ENCODE results near the gene SNCAIP.

DNA sequence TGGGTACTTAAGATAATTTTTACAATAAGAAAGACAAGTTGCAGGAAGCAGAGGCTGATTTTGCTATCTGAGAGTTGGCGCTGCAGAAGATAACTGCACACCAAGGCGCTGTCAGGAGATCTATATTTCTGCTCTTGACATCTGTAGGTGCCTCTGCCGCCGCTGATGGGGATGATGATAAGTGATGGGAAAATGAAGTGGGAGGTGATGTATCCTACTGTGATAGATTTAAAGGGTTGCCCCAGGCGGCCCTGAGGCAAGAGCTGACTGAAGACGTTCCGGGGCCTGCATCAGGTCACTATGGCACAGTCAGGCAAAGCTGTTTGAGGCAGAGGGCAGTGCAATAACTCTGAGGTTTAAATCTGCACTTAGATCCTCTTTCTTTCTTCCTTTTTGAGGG lies 78.1 kb downstream of the SNCAIP start:
- TF ChIP-seq, protein P1, sequence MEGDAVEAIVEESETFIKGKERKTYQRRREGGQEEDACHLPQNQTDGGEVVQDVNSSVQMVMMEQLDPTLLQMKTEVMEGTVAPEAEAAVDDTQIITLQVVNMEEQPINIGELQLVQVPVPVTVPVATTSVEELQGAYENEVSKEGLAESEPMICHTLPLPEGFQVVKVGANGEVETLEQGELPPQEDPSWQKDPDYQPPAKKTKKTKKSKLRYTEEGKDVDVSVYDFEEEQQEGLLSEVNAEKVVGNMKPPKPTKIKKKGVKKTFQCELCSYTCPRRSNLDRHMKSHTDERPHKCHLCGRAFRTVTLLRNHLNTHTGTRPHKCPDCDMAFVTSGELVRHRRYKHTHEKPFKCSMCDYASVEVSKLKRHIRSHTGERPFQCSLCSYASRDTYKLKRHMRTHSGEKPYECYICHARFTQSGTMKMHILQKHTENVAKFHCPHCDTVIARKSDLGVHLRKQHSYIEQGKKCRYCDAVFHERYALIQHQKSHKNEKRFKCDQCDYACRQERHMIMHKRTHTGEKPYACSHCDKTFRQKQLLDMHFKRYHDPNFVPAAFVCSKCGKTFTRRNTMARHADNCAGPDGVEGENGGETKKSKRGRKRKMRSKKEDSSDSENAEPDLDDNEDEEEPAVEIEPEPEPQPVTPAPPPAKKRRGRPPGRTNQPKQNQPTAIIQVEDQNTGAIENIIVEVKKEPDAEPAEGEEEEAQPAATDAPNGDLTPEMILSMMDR (IDR thresholded peaks at IDR 0.05), result no peak
- TF ChIP-seq POLR2A (IDR thresholded peaks at IDR 0.05), result no peak
